ENCODE results near the gene RASAL3. TPM values are rescaled to one million over a fixed set of nuclear protein-coding genes. Genes with fewer than 3 reads are reported as not detected.
A peak's percentile ranks its signal among the peaks of the same experiment; 100 is the strongest.

Gene RASAL3
- total RNA-seq, 1 experiment from 2014 or later, result 0.57 TPM

DNA sequence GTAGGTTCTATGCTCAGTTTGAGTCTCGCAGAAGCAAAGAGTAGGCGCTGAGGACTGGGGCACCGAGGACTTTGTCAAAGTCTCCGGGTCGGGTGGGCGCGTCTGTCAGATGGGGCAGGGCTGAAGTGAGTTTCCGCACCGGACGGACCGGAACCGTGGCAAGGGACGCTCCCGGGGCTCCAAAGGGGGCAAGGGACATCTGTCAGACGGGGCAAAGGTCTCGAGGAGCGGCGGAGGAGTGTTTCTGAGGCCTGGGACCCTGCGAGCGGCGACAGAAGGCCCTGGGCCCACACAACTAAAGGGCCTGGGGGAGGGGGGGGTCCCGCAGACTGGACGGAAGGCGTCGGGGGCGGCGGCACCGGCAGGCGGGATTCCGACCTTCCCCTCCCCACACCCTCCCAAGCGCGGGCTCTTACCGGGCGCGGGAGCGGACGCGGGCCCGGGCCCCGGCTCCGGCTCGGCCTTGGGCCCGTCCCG, 32.3 kb downstream of the RASAL3 start:
- Histone ChIP-seq H3K9ac (ENCODE audit: low read length) (peak overlapping the region; percentile 87), H4K20me1 (ENCODE audit: insufficient read depth) (no peaks in the 10 kb centered on the region), H3K4me2 (ENCODE audit: low read length) (peak overlapping the region; percentile 85), H3K9me3 (ENCODE audit: control insufficient read depth in 1 of 2, insufficient read depth in 1 of 2, low read depth in 1 of 2, low read length in 2 of 2) (no peaks in the 10 kb centered on the region), H3K27ac (ENCODE audit: low read depth, low read length) (peak overlapping the region; percentile 67), H3K27me3 (ENCODE audit: insufficient read depth, low read length) (no peaks in the 10 kb centered on the region), H3K79me2 (ENCODE audit: insufficient read depth, low read length) (peaks cover 48% of the 10 kb centered on the region), H2AFZ (ENCODE audit: low read depth, low read length, poor library complexity, severe bottlenecking) (no peak overlapping the region), H3K36me3 (ENCODE audit: control insufficient read depth in 1 of 2, insufficient read depth in 2 of 2, low read length in 2 of 2) (peaks cover 4 to 16% of the 10 kb centered on the region in 2 experiments; a peak in 2 of 4 replicates), H3K9me2 (ENCODE audit: insufficient read depth) (no peaks in the 10 kb centered on the region), H3K4me1 (ENCODE audit: control insufficient read depth in 1 of 2, insufficient read depth in 2 of 2, low read length in 2 of 2) (peaks cover 18 to 25% of the 10 kb centered on the region in 2 experiments), H3K4me3 (replicated peaks in 1 of 2; ENCODE audit: low read depth in 1 of 2, low read length in 2 of 2) (peak overlapping the region; percentile 71 to 91)
- TF ChIP-seq CEBPB (IDR thresholded peaks at IDR 0.05; ENCODE audit: low read depth) (no peak), POLR2AphosphoS5 (IDR thresholded peaks at IDR 0.05; ENCODE audit: low read depth, low read length) (no peak), ZFX (IDR thresholded peaks at IDR 0.05) (peak; percentile 60; the same call in 1 of the 2 replicates)
- ChIA-PET CTCF (interaction anchor here (1.3 kb wide), 2 partner anchors 13 to 124 kb away, joined by 5 to 6 read pairs; partner anchors contain the start of gene AKAP8L), RAD21 (ENCODE audit: low non-redundant PET in 1 of 2, low total read pairs in 2 of 2, uncharacterized antibody in 2 of 2, unreplicated experiment in 2 of 2) (no interaction called here), POLR2A (interaction anchor here (1.3 to 1.5 kb wide), 2 partner anchors 13 to 20 kb away, joined by 5 to 10 read pairs; partner anchors contain the start of gene AKAP8L)
- intact Hi-C loops (cut with micrococcal nuclease), result no loop called here
- no peak for DNase-seq (ENCODE audit: low read depth, low spot score)
- peak; percentile 21 for ATAC-seq
- BruUV-seq (replicated peaks), result no TSS peak

DNA sequence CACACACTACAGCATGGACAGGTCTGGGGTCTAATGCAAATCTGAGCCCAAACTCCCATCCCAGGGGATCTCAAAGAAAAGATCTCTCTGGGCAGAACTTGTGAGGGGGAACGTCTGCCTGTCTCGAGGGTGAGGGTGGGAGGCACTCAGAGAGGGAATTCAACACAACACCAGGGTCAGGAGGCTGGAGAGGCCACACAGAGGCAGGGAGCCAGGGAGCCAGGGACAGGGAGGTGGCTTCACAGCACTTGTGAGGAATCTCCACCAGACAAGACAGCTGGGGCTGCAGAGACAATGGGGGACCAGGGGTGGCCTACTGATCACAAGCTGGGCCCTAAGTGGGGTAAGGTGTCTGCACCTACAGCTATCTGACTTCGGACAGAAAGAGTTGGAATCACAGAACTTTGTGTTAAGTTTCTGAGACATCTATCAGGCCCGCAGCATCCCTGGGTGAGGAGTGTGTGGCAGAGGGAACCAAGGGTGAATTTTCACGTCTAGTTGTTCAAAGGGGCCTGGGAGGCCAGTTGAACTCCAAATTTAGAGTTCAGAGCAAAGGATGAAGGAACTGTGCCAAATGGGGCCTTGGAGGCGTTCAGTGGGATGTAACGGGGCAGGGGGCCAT, 32.8 kb downstream of the RASAL3 start:
- peaks cover 6 to 21% of the 10 kb centered on the region in 2 experiments; a peak in 3 of 4 replicates for H3K36me3 ChIP-seq (ENCODE audit: control insufficient read depth in 1 of 2, insufficient read depth in 2 of 2, low read length in 2 of 2)
- ATAC-seq (no peak), DNase-seq (ENCODE audit: low read depth, low spot score) (no peak)
- H3K27me3 ChIP-seq (ENCODE audit: insufficient read depth, low read length), result no peaks in the 10 kb centered on the region
- H2AFZ ChIP-seq (ENCODE audit: low read depth, low read length, poor library complexity, severe bottlenecking), result no peak overlapping the region
- H3K9me2 ChIP-seq (ENCODE audit: insufficient read depth), result no peaks in the 10 kb centered on the region
- RAD21 ChIA-PET (ENCODE audit: low non-redundant PET in 1 of 2, low total read pairs in 2 of 2, uncharacterized antibody in 2 of 2, unreplicated experiment in 2 of 2), result no interaction called here
- POLR2A ChIA-PET, result interaction anchor here (1.3 kb wide), 1 partner anchor 12 kb away, joined by 5 read pairs; the partner anchor contains the start of gene AKAP8L
- H3K4me2 ChIP-seq (ENCODE audit: low read length), result peak overlapping the region; percentile 85
- BruUV-seq (replicated peaks), result TSS peak; percentile 55
- intact Hi-C loops (cut with micrococcal nuclease), result no loop called here
- H4K20me1 ChIP-seq (ENCODE audit: insufficient read depth), result no peaks in the 10 kb centered on the region
- peaks cover 48% of the 10 kb centered on the region for H3K79me2 ChIP-seq (ENCODE audit: insufficient read depth, low read length)
- no peaks in the 10 kb centered on the region for H3K9me3 ChIP-seq (ENCODE audit: control insufficient read depth in 1 of 2, insufficient read depth in 1 of 2, low read depth in 1 of 2, low read length in 2 of 2)
- TF ChIP-seq, protein P1, sequence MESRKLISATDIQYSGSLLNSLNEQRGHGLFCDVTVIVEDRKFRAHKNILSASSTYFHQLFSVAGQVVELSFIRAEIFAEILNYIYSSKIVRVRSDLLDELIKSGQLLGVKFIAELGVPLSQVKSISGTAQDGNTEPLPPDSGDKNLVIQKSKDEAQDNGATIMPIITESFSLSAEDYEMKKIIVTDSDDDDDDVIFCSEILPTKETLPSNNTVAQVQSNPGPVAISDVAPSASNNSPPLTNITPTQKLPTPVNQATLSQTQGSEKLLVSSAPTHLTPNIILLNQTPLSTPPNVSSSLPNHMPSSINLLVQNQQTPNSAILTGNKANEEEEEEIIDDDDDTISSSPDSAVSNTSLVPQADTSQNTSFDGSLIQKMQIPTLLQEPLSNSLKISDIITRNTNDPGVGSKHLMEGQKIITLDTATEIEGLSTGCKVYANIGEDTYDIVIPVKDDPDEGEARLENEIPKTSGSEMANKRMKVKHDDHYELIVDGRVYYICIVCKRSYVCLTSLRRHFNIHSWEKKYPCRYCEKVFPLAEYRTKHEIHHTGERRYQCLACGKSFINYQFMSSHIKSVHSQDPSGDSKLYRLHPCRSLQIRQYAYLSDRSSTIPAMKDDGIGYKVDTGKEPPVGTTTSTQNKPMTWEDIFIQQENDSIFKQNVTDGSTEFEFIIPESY (IDR thresholded peaks at IDR 0.05; ENCODE audit: extremely low read depth, insufficient replicate concordance, low read length), result no peak
- TF ChIP-seq SIN3A (IDR thresholded peaks at IDR 0.05; ENCODE audit: low read depth), result no peak
- TF ChIP-seq SRF (IDR thresholded peaks at IDR 0.05; ENCODE audit: low read depth), result no peak
- TF ChIP-seq POLR2AphosphoS5 (IDR thresholded peaks at IDR 0.05; ENCODE audit: low read depth, low read length), result no peak
- no peak for TF ChIP-seq YY1 (IDR thresholded peaks at IDR 0.05; ENCODE audit: extremely low read depth, insufficient replicate concordance, low read depth, low read length)
- TF ChIP-seq ZFX (IDR thresholded peaks at IDR 0.05), result no peak
- TF ChIP-seq, protein P2, sequence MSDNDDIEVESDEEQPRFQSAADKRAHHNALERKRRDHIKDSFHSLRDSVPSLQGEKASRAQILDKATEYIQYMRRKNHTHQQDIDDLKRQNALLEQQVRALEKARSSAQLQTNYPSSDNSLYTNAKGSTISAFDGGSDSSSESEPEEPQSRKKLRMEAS (IDR thresholded peaks at IDR 0.05), result no peak
- no peak for TF ChIP-seq FOSL1 (IDR thresholded peaks at IDR 0.05; ENCODE audit: low read depth)
- TF ChIP-seq CEBPB (IDR thresholded peaks at IDR 0.05; ENCODE audit: low read depth), result no peak
- TF ChIP-seq, protein P3, sequence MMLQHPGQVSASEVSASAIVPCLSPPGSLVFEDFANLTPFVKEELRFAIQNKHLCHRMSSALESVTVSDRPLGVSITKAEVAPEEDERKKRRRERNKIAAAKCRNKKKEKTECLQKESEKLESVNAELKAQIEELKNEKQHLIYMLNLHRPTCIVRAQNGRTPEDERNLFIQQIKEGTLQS (IDR thresholded peaks at IDR 0.05), result no peak
- no peak for TF ChIP-seq EZH2phosphoT487 (IDR thresholded peaks at IDR 0.05; ENCODE audit: borderline replicate concordance)
- TF ChIP-seq JUND (IDR thresholded peaks at IDR 0.05), result no peak
- peaks cover 18 to 25% of the 10 kb centered on the region in 2 experiments for H3K4me1 ChIP-seq (ENCODE audit: control insufficient read depth in 1 of 2, insufficient read depth in 2 of 2, low read length in 2 of 2)
- peak overlapping the region; percentile 71 to 91 for H3K4me3 ChIP-seq (replicated peaks in 1 of 2; ENCODE audit: low read depth in 1 of 2, low read length in 2 of 2)
- H3K27ac ChIP-seq (ENCODE audit: low read depth, low read length), result peak overlapping the region; percentile 67
- CTCF ChIA-PET, result no interaction called here
- peak overlapping the region; percentile 87 for H3K9ac ChIP-seq (ENCODE audit: low read length)
